ENCODE results near the gene GNB1.

GRCh38 chr1:1893291-1893985 is 2.6 kb upstream of the GNB1 start:
- TF ChIP-seq CTCF (IDR thresholded peaks at IDR 0.05; ENCODE audit: low read length) (no peak), EZH2 (IDR thresholded peaks at IDR 0.05; ENCODE audit: borderline replicate concordance, low read length) (no peak)
